Astrocyte (in vitro differentiated cells and primary cell): Measurements from ENCODE around the gene ACSF2. TPM values are rescaled to one million over a fixed set of nuclear protein-coding genes. Genes with fewer than 3 reads are reported as not detected.

Source experiments
- DNase-seq: peaks from one replicate; pipeline ENCODE4 v3.0.0-alpha.2; 2010; ENCODE audit warnings: low read depth
- FAIRE-seq: peaks from 2 replicates; lab custom pipeline; 2011; peaks lifted over from hg19 to GRCh38; lab: Jason Lieb, UNC
- H2AFZ ChIP-seq: 2 replicates; pipeline ENCODE4 v1.6.0; 2012; ENCODE audit warnings: low read depth, low read length, inconsistent platforms
- H3K27ac ChIP-seq: 2 replicates; pipeline ENCODE4 v1.5.1; 2011; ENCODE audit warnings: low read depth, low read length, inconsistent platforms
- H3K27me3 ChIP-seq: 2 replicates; pipeline ENCODE4 v1.6.0; 2011; ENCODE audit warnings: low read length, inconsistent platforms; ENCODE audit not compliant: insufficient read depth
- H3K36me3 ChIP-seq: 2 replicates; pipeline ENCODE4 v1.5.1; 2011; ENCODE audit warnings: low read length, inconsistent platforms; ENCODE audit not compliant: insufficient read depth
- H3K4me1 ChIP-seq: 2 replicates; pipeline ENCODE4 v1.5.1; 2011; ENCODE audit warnings: low read length, inconsistent platforms; ENCODE audit not compliant: insufficient read depth
- H3K4me2 ChIP-seq: 2 replicates; pipeline ENCODE4 v1.6.0; 2012; ENCODE audit warnings: low read length, inconsistent platforms
- H3K4me3 ChIP-seq: 2 replicates; pipeline ENCODE4 v1.5.1; 2011; ENCODE audit warnings: low read depth, mild to moderate bottlenecking, low read length, inconsistent platforms; ENCODE audit not compliant: insufficient read depth
- H3K79me2 ChIP-seq: 2 replicates; pipeline ENCODE4 v1.6.0; 2012; ENCODE audit warnings: mild to moderate bottlenecking, low read length, inconsistent platforms; ENCODE audit not compliant: insufficient read depth
- H3K9ac ChIP-seq: 2 replicates; pipeline ENCODE4 v1.6.0; 2012; ENCODE audit warnings: mild to moderate bottlenecking, low read length, inconsistent platforms
- H3K9me3 ChIP-seq: 2 replicates; pipeline ENCODE4 v1.5.1; 2012; ENCODE audit warnings: low read depth, mild to moderate bottlenecking, low read length, inconsistent platforms; ENCODE audit not compliant: insufficient read depth
- H4K20me1 ChIP-seq: 2 replicates; pipeline ENCODE4 v1.6.0; 2012; ENCODE audit warnings: low read length, inconsistent platforms; ENCODE audit not compliant: insufficient read depth
- H3K27ac Mint-ChIP-seq: one replicate; pipeline ENCODE4 v1.8.0; 2021; ENCODE audit warnings: mild to moderate bottlenecking, mixed read lengths; ENCODE audit not compliant: unreplicated experiment
- H3K27me3 Mint-ChIP-seq: one replicate; pipeline ENCODE4 v1.8.0; 2021; ENCODE audit warnings: low read depth, mixed read lengths; ENCODE audit not compliant: unreplicated experiment
- H3K36me3 Mint-ChIP-seq: one replicate; pipeline ENCODE4 v1.8.0; 2021; ENCODE audit warnings: low read depth, mixed read lengths; ENCODE audit not compliant: unreplicated experiment
- H3K4me1 Mint-ChIP-seq: one replicate; pipeline ENCODE4 v1.8.0; 2021; ENCODE audit warnings: low read depth, mixed read lengths; ENCODE audit not compliant: unreplicated experiment
- H3K4me3 Mint-ChIP-seq: one replicate; pipeline ENCODE4 v1.8.0; 2021; ENCODE audit warnings: mild to moderate bottlenecking, moderate library complexity, mixed read lengths; ENCODE audit not compliant: unreplicated experiment
- H3K9me3 Mint-ChIP-seq: one replicate; pipeline ENCODE4 v1.8.0; 2021; ENCODE audit warnings: mild to moderate bottlenecking, mixed read lengths; ENCODE audit not compliant: unreplicated experiment
- EZH2 ChIP-seq: IDR thresholded peaks from 2 replicates; pipeline ENCODE4 v1.6.1; 2012; ENCODE audit warnings: mild to moderate bottlenecking, low read length, inconsistent platforms; ENCODE audit not compliant: insufficient read depth
- total RNA-seq: library from RNA; stranded (reverse); gene quantifications from 2 replicates; pipeline ENCODE4 v1.2.1, GENCODE V29; 2021
- TF ChIP-seq, protein P1 (sequence below): IDR thresholded peaks from 2 replicates; pipeline ENCODE4 v1.5.1; 2011; ENCODE audit warnings: low read depth, mild to moderate bottlenecking, inconsistent platforms, low read length, moderate library complexity; ENCODE audit not compliant: insufficient read depth

The ACSF2 gene
- total RNA-seq, 1 donor from 2014 or later: 28.3 TPM

DNA sequence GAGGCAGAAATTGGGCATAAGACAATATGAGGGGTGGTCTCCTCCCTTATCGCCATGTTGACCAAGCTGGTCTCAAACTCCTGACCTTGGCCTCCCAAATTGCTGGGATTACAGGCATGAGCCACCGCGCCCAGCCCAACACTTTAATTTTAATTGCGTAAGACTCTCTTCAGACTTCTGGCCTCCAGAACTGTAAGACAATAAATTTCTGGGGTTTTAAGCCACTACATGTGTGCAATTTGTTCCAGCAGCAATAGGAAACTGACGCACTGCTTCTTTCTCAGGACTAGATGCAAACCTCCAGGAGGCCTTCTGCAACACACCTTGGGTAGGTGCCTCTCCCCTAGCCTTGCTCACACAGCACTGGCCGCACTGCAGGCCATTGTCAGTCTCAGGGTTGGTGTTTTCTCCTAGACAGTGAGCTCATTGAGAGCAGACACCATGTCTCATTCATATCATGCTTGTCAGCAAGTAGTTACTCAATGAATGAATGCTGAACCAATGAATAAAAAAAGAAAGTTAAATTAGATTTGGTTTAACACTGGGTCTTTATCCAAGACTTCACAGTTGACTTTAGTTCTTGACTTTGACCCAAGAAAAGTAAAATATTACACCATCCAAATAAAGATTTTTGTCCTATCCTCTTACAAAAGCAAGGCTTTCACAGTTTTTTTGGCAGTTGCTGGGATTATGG is 5.5 kb upstream of the ACSF2 start:
- Mint-ChIP-seq H3K27me3 (no peaks in the 10 kb centered on the region), H3K9me3 (peaks cover 5% of the 10 kb centered on the region), H3K4me3 (no peak overlapping the region), H3K4me1 (peaks cover 17% of the 10 kb centered on the region), H3K27ac (no peak overlapping the region), H3K36me3 (peaks cover 2% of the 10 kb centered on the region)
- H3K4me1 ChIP-seq: peaks cover 18% of the 10 kb centered on the region
- no peaks in the 10 kb centered on the region for H3K27me3 ChIP-seq
- no peak overlapping the region for H3K4me3 ChIP-seq
- no peaks in the 10 kb centered on the region for H4K20me1 ChIP-seq
- FAIRE-seq (no peak), DNase-seq (no peak)
- no peaks in the 10 kb centered on the region for H3K36me3 ChIP-seq
- no peak overlapping the region for H2AFZ ChIP-seq
- H3K79me2 ChIP-seq: no peaks in the 10 kb centered on the region
- H3K9me3 ChIP-seq: no peaks in the 10 kb centered on the region
- H3K9ac ChIP-seq: no peak overlapping the region
- H3K4me2 ChIP-seq: no peak overlapping the region
- TF ChIP-seq EZH2: no peak
- no peak overlapping the region for H3K27ac ChIP-seq

DNA sequence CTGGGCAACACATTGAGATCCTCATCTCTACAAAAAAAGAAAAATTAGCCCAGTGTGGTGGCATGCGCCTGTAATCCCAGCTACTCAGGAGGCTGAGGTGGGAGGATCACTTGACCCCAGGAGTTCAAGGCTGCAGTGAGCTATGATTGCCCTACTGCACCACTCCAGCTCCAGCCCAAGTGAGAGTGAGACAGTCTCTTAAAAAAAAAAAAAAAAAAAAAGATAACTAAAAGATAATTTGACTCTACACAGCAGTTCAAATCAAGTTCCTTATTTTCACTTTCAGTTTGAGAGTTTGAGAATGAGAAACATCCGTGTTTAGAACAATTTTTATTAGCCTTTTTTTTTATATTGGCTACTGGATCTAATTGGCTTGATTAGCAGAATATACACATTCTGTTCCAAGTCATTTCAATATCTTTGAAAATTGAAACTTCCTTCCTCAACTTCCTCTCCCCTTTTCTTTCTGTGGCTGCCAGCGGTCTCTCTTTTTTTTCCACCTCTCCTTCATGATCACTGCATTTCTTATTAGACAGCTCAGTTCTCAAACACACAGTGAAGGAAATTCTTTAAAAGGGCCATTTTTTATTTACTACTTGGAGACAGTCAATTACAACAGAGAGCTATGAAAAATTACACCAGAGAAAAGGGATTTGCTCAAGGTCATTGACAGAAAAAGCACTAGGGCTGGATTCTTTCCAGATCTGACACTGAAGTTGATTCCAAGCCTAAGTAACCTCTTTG is 4.5 kb upstream of the ACSF2 start:
- H3K36me3 ChIP-seq: no peaks in the 10 kb centered on the region
- H3K36me3 Mint-ChIP-seq: peaks cover 2% of the 10 kb centered on the region
- peaks cover 5% of the 10 kb centered on the region for H3K9me3 Mint-ChIP-seq
- peaks cover 17% of the 10 kb centered on the region for H3K4me1 Mint-ChIP-seq
- H4K20me1 ChIP-seq: no peaks in the 10 kb centered on the region
- no peak overlapping the region for H3K4me3 Mint-ChIP-seq
- H3K27ac ChIP-seq: no peak overlapping the region
- no peaks in the 10 kb centered on the region for H3K27me3 ChIP-seq
- FAIRE-seq (no peak), DNase-seq (no peak)
- no peaks in the 10 kb centered on the region for H3K27me3 Mint-ChIP-seq
- H2AFZ ChIP-seq: peak overlapping the region; percentile 13
- TF ChIP-seq EZH2: no peak
- TF ChIP-seq, protein P1, sequence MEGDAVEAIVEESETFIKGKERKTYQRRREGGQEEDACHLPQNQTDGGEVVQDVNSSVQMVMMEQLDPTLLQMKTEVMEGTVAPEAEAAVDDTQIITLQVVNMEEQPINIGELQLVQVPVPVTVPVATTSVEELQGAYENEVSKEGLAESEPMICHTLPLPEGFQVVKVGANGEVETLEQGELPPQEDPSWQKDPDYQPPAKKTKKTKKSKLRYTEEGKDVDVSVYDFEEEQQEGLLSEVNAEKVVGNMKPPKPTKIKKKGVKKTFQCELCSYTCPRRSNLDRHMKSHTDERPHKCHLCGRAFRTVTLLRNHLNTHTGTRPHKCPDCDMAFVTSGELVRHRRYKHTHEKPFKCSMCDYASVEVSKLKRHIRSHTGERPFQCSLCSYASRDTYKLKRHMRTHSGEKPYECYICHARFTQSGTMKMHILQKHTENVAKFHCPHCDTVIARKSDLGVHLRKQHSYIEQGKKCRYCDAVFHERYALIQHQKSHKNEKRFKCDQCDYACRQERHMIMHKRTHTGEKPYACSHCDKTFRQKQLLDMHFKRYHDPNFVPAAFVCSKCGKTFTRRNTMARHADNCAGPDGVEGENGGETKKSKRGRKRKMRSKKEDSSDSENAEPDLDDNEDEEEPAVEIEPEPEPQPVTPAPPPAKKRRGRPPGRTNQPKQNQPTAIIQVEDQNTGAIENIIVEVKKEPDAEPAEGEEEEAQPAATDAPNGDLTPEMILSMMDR: no peak
- no peaks in the 10 kb centered on the region for H3K9me3 ChIP-seq
- H3K4me2 ChIP-seq: peak overlapping the region; percentile 66
- no peaks in the 10 kb centered on the region for H3K79me2 ChIP-seq
- peak overlapping the region; percentile 14 for H3K9ac ChIP-seq
- H3K4me1 ChIP-seq: peaks cover 21% of the 10 kb centered on the region
- H3K4me3 ChIP-seq: peak overlapping the region; percentile 8
- H3K27ac Mint-ChIP-seq: no peak overlapping the region

DNA sequence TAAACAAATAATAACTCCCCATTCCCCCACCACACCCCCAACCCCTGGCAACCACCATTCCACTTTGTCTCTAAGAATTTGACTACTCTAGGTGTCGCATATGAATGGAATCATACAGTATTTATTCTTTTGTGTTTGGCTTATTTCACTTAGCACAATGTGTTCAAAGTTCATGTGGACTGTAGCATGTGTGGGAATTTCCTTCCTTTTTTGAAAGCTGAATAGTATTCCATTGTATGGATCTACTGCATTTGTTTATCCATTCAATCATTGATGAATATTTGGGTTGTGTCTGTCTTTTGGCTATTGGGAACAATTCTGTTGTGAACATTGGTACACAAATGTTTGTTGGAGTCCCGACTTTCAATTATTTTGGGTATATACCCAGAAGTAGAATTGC is 3.3 kb upstream of the ACSF2 start:
- no peak overlapping the region for H3K4me2 ChIP-seq
- TF ChIP-seq, protein P1: no peak
- no peak for TF ChIP-seq EZH2
- H3K9me3 Mint-ChIP-seq: peaks cover 5% of the 10 kb centered on the region
- peaks cover 27% of the 10 kb centered on the region for H3K4me1 ChIP-seq
- H2AFZ ChIP-seq: no peak overlapping the region
- no peaks in the 10 kb centered on the region for H3K27me3 ChIP-seq
- H3K27ac Mint-ChIP-seq: no peak overlapping the region
- H3K9ac ChIP-seq: no peak overlapping the region
- FAIRE-seq: no peak
- H3K4me1 Mint-ChIP-seq: peaks cover 23% of the 10 kb centered on the region
- H3K27ac ChIP-seq: no peak overlapping the region
- no peaks in the 10 kb centered on the region for H3K9me3 ChIP-seq
- H3K4me3 Mint-ChIP-seq: no peak overlapping the region
- peaks cover 2% of the 10 kb centered on the region for H3K36me3 Mint-ChIP-seq
- no peaks in the 10 kb centered on the region for H4K20me1 ChIP-seq
- H3K79me2 ChIP-seq: no peaks in the 10 kb centered on the region
- H3K27me3 Mint-ChIP-seq: no peaks in the 10 kb centered on the region
- H3K36me3 ChIP-seq: no peaks in the 10 kb centered on the region
- no peak for DNase-seq
- H3K4me3 ChIP-seq: no peak overlapping the region
